GM12878 (cell line): Measurements from ENCODE around the gene SLC39A2.

Experiments used
- BRCA1 ChIP-seq: IDR thresholded peaks from 2 replicates; pipeline ENCODE4 v1.6.1; 2011; ENCODE audit warnings: low read depth, low read length, improper control_type of control experiment
- CBX5 ChIP-seq: sonication (generic); IDR thresholded peaks from 2 replicates; pipeline ENCODE4 v1.6.1; 2016; ENCODE audit warnings: low read depth, moderate library complexity, mild to moderate bottlenecking, inconsistent platforms
- NFYA ChIP-seq: IDR thresholded peaks from 2 replicates; pipeline ENCODE4 v1.6.1; 2011; ENCODE audit warnings: low read depth, mild to moderate bottlenecking, low read length, improper control_type of control experiment, borderline replicate concordance
- SIN3A ChIP-seq: IDR thresholded peaks from 2 replicates; pipeline ENCODE4 v1.6.1; 2012; ENCODE audit warnings: low read depth, low read length, improper control_type of control experiment
- STAT1 ChIP-seq: fragments of 450-650 bp; conservative IDR thresholded peaks from 2 replicates; pipeline ENCODE4 v1.6.1; 2014; ENCODE audit warnings: antibody characterized with exemption, mild to moderate bottlenecking

- no peak for TF ChIP-seq STAT1
- TF ChIP-seq CBX5: no peak
- no peak for TF ChIP-seq NFYA
- no peak for TF ChIP-seq BRCA1
- TF ChIP-seq SIN3A: no peak
Measured at GRCh38 chr14:20971705-20972021, 27.4 kb upstream of the SLC39A2 start.
